ELR (cell line): ENCODE results near the gene ARHGAP45.

Experiments
- DNase-seq: peaks from one replicate; pipeline ENCODE4 v3.0.0-alpha.2; 2015; ENCODE audit warnings: low read depth

Gene ARHGAP45

GRCh38 chr19:1085676-1086442 is 18.9 kb downstream of the ARHGAP45 start:
- no peak for DNase-seq

GRCh38 chr19:1086613-1087012 is 19.6 kb downstream of the ARHGAP45 start:
- DNase-seq, result no peak

- no peak for DNase-seq
Observed at GRCh38 chr19:1087813-1088415, 20.9 kb downstream of the ARHGAP45 start.

- no peak for DNase-seq
Observed at GRCh38 chr19:1088416-1089010, 21.5 kb downstream of the ARHGAP45 start.

- no peak for DNase-seq
Observed at GRCh38 chr19:1089126-1089771, 22.3 kb downstream of the ARHGAP45 start.

- no peak for DNase-seq
Observed at GRCh38 chr19:1089891-1090290, 22.9 kb downstream of the ARHGAP45 start.

- DNase-seq, result no peak
Observed at GRCh38 chr19:1090731-1091543, 24.0 kb downstream of the ARHGAP45 start.

- no peak for DNase-seq
Observed at GRCh38 chr19:1091544-1092175, 24.7 kb downstream of the ARHGAP45 start.

- DNase-seq, result no peak
Observed at GRCh38 chr19:1093330-1093729, 26.4 kb downstream of the ARHGAP45 start.

GRCh38 chr19:1093811-1094553 is 27.0 kb downstream of the ARHGAP45 start:
- DNase-seq, result no peak

GRCh38 chr19:1094655-1094977 is 27.6 kb downstream of the ARHGAP45 start:
- DNase-seq, result peak; percentile 31

- DNase-seq, result peak; percentile 99
Observed at GRCh38 chr19:1094978-1095701, 28.2 kb downstream of the ARHGAP45 start, which contains the start of gene POLR2E. Gene POLR2E (minus strand): TSS chr19:1095375. CDS start chr19:1095315, 60 bp downstream.

GRCh38 chr19:1097810-1098176 is 30.8 kb downstream of the ARHGAP45 start:
- no peak for DNase-seq

GRCh38 chr19:1098177-1099051 is 31.4 kb downstream of the ARHGAP45 start:
- DNase-seq, result peak; percentile 53

GRCh38 chr19:1101337-1101698 is 34.4 kb downstream of the ARHGAP45 start:
- no peak for DNase-seq

- DNase-seq, result peak; percentile 100
Observed at GRCh38 chr19:1102407-1103131, 35.6 kb downstream of the ARHGAP45 start.

- DNase-seq, result peak; percentile 44
Observed at GRCh38 chr19:1103132-1103707, 36.3 kb downstream of the ARHGAP45 start.

GRCh38 chr19:1103708-1104310 is 36.8 kb downstream of the ARHGAP45 start, which contains the start of gene GPX4:
Gene GPX4 (plus strand): TSS chr19:1103994. CDS start chr19:1104044, 50 bp downstream.
- peak; percentile 99 for DNase-seq
